DND-41 (cell line): ENCODE measurements around the gene MCF2L2.

Experiments used
- ATAC-seq: fragments of 200-7000 bp; cut with Tn5 transposase; 3 replicates; pipeline ENCODE4 v1.9.1; 2021; ENCODE audit warnings: low read depth; ENCODE audit not compliant: insufficient read depth
- DNase-seq: peaks from one replicate; pipeline ENCODE4 v3.0.0-alpha.2; 2020
- H2AFZ ChIP-seq: 2 replicates; pipeline ENCODE4 v1.6.0; 2012; ENCODE audit warnings: low read depth, low read length
- H3K27ac ChIP-seq: 2 replicates; pipeline ENCODE4 v1.5.1; 2012; ENCODE audit warnings: low read length, inconsistent platforms
- H3K27me3 ChIP-seq: fragments of 200-600 bp; sonication (generic); 2 replicates; pipeline ENCODE4 v1.6.0; 2012; ENCODE audit warnings: low read length, mild to moderate bottlenecking, inconsistent platforms; ENCODE audit not compliant: insufficient read depth, poor library complexity
- H3K36me3 ChIP-seq: 2 replicates; pipeline ENCODE4 v1.5.1; 2012; ENCODE audit warnings: low read length, inconsistent platforms; ENCODE audit not compliant: insufficient read depth
- H3K4me1 ChIP-seq: 2 replicates; pipeline ENCODE4 v1.5.1; 2012; ENCODE audit warnings: mild to moderate bottlenecking, low read length; ENCODE audit not compliant: insufficient read depth
- H3K4me2 ChIP-seq: 2 replicates; pipeline ENCODE4 v1.6.0; 2012; ENCODE audit warnings: mild to moderate bottlenecking, moderate library complexity, low read length, inconsistent platforms; ENCODE audit not compliant: insufficient read depth
- H3K4me3 ChIP-seq, 2 experiments: fragments of 200-600 bp in 1 of 2; shearing (Covaris generic) in 1 of 2; 2 replicates each; pipeline ENCODE4 v1.5.1; 2012 to 2016; ENCODE audit warnings: inconsistent platforms in 2 of 2, low read length in 2 of 2, mild to moderate bottlenecking in 2 of 2, low read depth in 1 of 2, moderate library complexity in 1 of 2
- H3K79me2 ChIP-seq: 2 replicates; pipeline ENCODE4 v1.6.0; 2012; ENCODE audit warnings: low read length, inconsistent platforms; ENCODE audit not compliant: insufficient read depth
- H3K9ac ChIP-seq: 2 replicates; pipeline ENCODE4 v1.6.0; 2012; ENCODE audit warnings: low read depth, mild to moderate bottlenecking, inconsistent platforms, low read length, moderate library complexity
- H3K9me3 ChIP-seq: 2 replicates; pipeline ENCODE4 v1.5.1; 2012; ENCODE audit warnings: low read length, moderate library complexity, mild to moderate bottlenecking, inconsistent platforms; ENCODE audit not compliant: insufficient read depth, severe bottlenecking
- H4K20me1 ChIP-seq: 2 replicates; pipeline ENCODE4 v1.6.0; 2012; ENCODE audit warnings: low read length; ENCODE audit not compliant: insufficient read depth
- CTCF ChIP-seq: IDR thresholded peaks from 2 replicates; pipeline ENCODE4 v1.5.1; 2012; ENCODE audit warnings: borderline replicate concordance, low read length, moderate library complexity, mild to moderate bottlenecking; ENCODE audit not compliant: poor library complexity, severe bottlenecking; ENCODE audit errors: extremely low read depth
- EZH2 ChIP-seq: IDR thresholded peaks from 3 replicates; pipeline ENCODE4 v1.6.1; 2012; ENCODE audit warnings: borderline replicate concordance, low read depth, mild to moderate bottlenecking, moderate library complexity, low read length, inconsistent platforms; ENCODE audit not compliant: severe bottlenecking

Gene MCF2L2

GRCh38 chr3:183158551-183159006, 269.8 kb downstream of the MCF2L2 start:
- H3K9me3 ChIP-seq, result no peaks in the 10 kb centered on the region
- H3K4me3 ChIP-seq, result no peak overlapping the region
- no peak overlapping the region for H3K27ac ChIP-seq
- H2AFZ ChIP-seq, result no peak overlapping the region
- no peaks in the 10 kb centered on the region for H4K20me1 ChIP-seq
- no peaks in the 10 kb centered on the region for H3K36me3 ChIP-seq
- no peak for TF ChIP-seq CTCF
- no peak for TF ChIP-seq EZH2
- H3K9ac ChIP-seq, result no peak overlapping the region
- peak; percentile 27; the same call in 2 of the 3 replicates for ATAC-seq
- H3K79me2 ChIP-seq, result no peaks in the 10 kb centered on the region
- H3K4me2 ChIP-seq, result no peak overlapping the region
- H3K27me3 ChIP-seq, result no peaks in the 10 kb centered on the region
- DNase-seq, result no peak
- H3K4me1 ChIP-seq, result no peaks in the 10 kb centered on the region

- Histone ChIP-seq H3K9ac (no peak overlapping the region), H4K20me1 (no peaks in the 10 kb centered on the region), H3K79me2 (no peaks in the 10 kb centered on the region), H2AFZ (no peak overlapping the region), H3K9me3 (no peaks in the 10 kb centered on the region), H3K4me2 (no peak overlapping the region), H3K4me3 (no peak overlapping the region), H3K27ac (no peak overlapping the region), H3K4me1 (no peaks in the 10 kb centered on the region), H3K36me3 (no peaks in the 10 kb centered on the region), H3K27me3 (no peaks in the 10 kb centered on the region)
- no peak for TF ChIP-seq CTCF
- TF ChIP-seq EZH2, result no peak
- ATAC-seq (no peak), DNase-seq (no peak)
These were observed 270.3 kb downstream of the MCF2L2 start for GRCh38 chr3:183158113-183158512.

- ATAC-seq (no peak), DNase-seq (no peak)
- H3K9ac ChIP-seq, result no peak overlapping the region
- H3K4me1 ChIP-seq, result no peaks in the 10 kb centered on the region
- H3K9me3 ChIP-seq, result no peaks in the 10 kb centered on the region
- no peaks in the 10 kb centered on the region for H3K27me3 ChIP-seq
- H3K4me3 ChIP-seq, result no peak overlapping the region
- no peaks in the 10 kb centered on the region for H3K79me2 ChIP-seq
- no peak overlapping the region for H3K4me2 ChIP-seq
- no peaks in the 10 kb centered on the region for H4K20me1 ChIP-seq
- TF ChIP-seq EZH2, result no peak
- TF ChIP-seq CTCF, result no peak
- H3K36me3 ChIP-seq, result no peaks in the 10 kb centered on the region
- no peak overlapping the region for H3K27ac ChIP-seq
- no peak overlapping the region for H2AFZ ChIP-seq
These were observed 272.2 kb downstream of the MCF2L2 start for GRCh38 chr3:183156266-183156665.

- Histone ChIP-seq H3K9me3 (no peaks in the 10 kb centered on the region), H3K9ac (no peak overlapping the region), H3K36me3 (no peaks in the 10 kb centered on the region), H3K4me3 (no peak overlapping the region), H3K27ac (no peak overlapping the region), H2AFZ (no peak overlapping the region), H3K4me2 (no peak overlapping the region), H3K79me2 (no peaks in the 10 kb centered on the region), H3K27me3 (no peaks in the 10 kb centered on the region), H3K4me1 (no peaks in the 10 kb centered on the region), H4K20me1 (no peaks in the 10 kb centered on the region)
- TF ChIP-seq EZH2, result no peak
- TF ChIP-seq CTCF, result no peak
- DNase-seq (no peak), ATAC-seq (no peak)
These were observed 272.9 kb downstream of the MCF2L2 start for GRCh38 chr3:183155499-183155898.
